A172 (cell line): ENCODE data around the gene SLC6A12. TPM values are rescaled to one million over a fixed set of nuclear protein-coding genes. Genes with fewer than 3 reads are reported as not detected.

Source experiments
- total RNA-seq: library from RNA; depleted of rRNA; stranded (reverse); fragments of >200 nt; shearing (Covaris generic); gene quantifications from 2 replicates; pipeline ENCODE4 v1.2.3, GENCODE V29; 2014; rRNA removed

SLC6A12 gene
- total RNA-seq, 1 experiment from 2014 or later, result 0.10 TPM

Other genes starting within 250 kb of the SLC6A12 start
- not detected in 2 replicates for gene IQSEC3, start 147.4 kb downstream of the SLC6A12 start, total RNA-seq
- 0.12 TPM in 1 of 2 replicates, not detected in the other for gene SLC6A13, start 48.7 kb upstream of the SLC6A12 start, total RNA-seq
- 17.8 and 43.0 TPM in 2 replicates for gene KDM5A, start 175.2 kb upstream of the SLC6A12 start, total RNA-seq
- 12.4 and 14.5 TPM in 2 replicates for gene CCDC77, start 187.5 kb upstream of the SLC6A12 start, total RNA-seq
- 1.9 and 2.5 TPM in 2 replicates for gene B4GALNT3, start 245.8 kb upstream of the SLC6A12 start, total RNA-seq